Activated CD8-positive, alpha-beta memory T cell treated with anti-CD3 and anti-CD28 coated beads, Interleukin-2, amount 10 ng/mL, durations not matched to agents 7 days and 5 days (primary cell): ENCODE data around the gene XRCC4. TPM values are rescaled to one million over a fixed set of nuclear protein-coding genes. Genes with fewer than 3 reads are reported as not detected.
A peak's percentile ranks its signal among the peaks of the same experiment; 100 is the strongest.

Experiments used
- ATAC-seq: fragments of 150-1000 bp; cut with Tn5 transposase; one replicate; pipeline ENCODE4 v1.10.0; 2021; ENCODE audit warnings: moderate library complexity
- CTCF ChIA-PET: fragments of 350-600 bp; sonication (Branson Sonifier 250); formaldehyde crosslinking; loops from one replicate; lab custom pipeline; 2021; ENCODE audit warnings: antibody characterized with exemption; lab: Charles Lee
- DNase-seq: peaks from one replicate; pipeline ENCODE4 v3.0.0-alpha.2; 2020
- H3K27ac Mint-ChIP-seq: one replicate; pipeline ENCODE4 v1.8.0; 2021; ENCODE audit warnings: mild to moderate bottlenecking, mixed read lengths
- H3K27me3 Mint-ChIP-seq: one replicate; pipeline ENCODE4 v1.8.0; 2021; ENCODE audit warnings: mixed read lengths
- H3K36me3 Mint-ChIP-seq: one replicate; pipeline ENCODE4 v1.8.0; 2021; ENCODE audit warnings: mild to moderate bottlenecking, mixed read lengths
- H3K4me1 Mint-ChIP-seq: one replicate; pipeline ENCODE4 v1.8.0; 2021; ENCODE audit warnings: mixed read lengths
- H3K4me3 Mint-ChIP-seq: one replicate; pipeline ENCODE4 v1.8.0; 2021; ENCODE audit warnings: mild to moderate bottlenecking, moderate library complexity, mixed read lengths
- H3K9me3 Mint-ChIP-seq: one replicate; pipeline ENCODE4 v1.8.0; 2022; ENCODE audit warnings: low read depth, mixed read lengths
- total RNA-seq, 2 experiments: library from RNA; stranded (reverse); gene quantifications; one replicate each; pipeline ENCODE4 v1.2.3, GENCODE V29; 2021

XRCC4 gene
- total RNA-seq, 2 experiments from 2014 or later: 11.3 to 11.9 TPM

DNA sequence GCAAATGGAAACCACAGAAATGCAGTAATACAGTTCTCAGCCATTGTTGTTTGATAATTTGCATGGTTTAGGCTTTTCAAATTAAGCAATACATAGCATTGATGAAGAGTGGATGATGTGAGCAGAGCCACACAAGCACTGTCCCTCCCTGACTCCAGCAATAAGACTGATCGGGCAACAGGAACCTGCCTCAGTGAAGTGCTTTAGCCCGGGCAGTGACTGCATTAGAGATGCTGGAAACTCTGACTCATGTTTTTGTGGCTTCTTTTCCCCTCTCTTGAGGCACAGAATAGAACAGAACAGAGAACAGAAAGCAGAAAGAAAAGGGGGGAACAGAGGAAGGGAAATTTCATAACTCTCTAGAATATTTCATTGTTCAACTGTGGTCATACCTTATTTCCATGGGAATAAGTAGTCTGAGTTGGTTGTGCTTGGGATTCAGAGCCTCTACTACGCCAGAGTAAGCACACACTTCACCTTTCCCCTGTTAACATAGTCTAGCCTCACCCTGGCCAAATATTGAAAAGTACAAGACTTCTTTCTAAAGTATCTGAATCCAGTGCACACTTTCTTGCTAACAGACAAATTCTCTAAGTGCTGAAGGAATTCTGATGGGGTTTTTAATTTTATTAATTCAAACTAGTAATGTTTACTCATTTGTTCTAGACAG lies 229.4 kb downstream of the XRCC4 start:
- ATAC-seq (peak; percentile 93), DNase-seq (peak; percentile 69)
- Mint-ChIP-seq H3K36me3 (no peaks in the 10 kb centered on the region), H3K9me3 (no peaks in the 10 kb centered on the region), H3K27ac (no peak overlapping the region), H3K4me1 (peaks cover 6% of the 10 kb centered on the region), H3K4me3 (no peak overlapping the region), H3K27me3 (no peaks in the 10 kb centered on the region)
- CTCF ChIA-PET: no interaction called here

DNA sequence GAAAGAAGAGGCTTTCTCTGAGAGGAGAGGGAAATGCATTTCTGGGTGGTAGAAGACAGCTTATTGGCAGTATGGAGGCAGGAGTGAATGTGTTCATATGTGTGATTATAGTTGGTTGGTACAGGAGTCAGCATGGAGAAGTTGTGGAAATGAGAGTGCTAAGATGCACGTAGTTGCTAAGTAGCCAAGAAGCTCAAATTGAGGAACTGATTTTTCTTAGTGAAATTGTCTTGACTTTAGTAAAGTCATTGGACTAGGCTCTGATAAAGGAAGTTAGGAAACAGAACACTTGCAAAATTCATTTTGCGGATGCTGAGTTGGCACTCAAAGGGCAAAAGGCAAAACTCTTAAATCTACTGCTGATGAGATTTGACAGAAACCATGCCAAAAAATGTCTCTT lies 235.3 kb downstream of the XRCC4 start:
- Mint-ChIP-seq H3K27me3 (no peaks in the 10 kb centered on the region), H3K36me3 (no peaks in the 10 kb centered on the region), H3K4me1 (no peaks in the 10 kb centered on the region), H3K27ac (no peak overlapping the region), H3K4me3 (no peak overlapping the region), H3K9me3 (peaks cover 5% of the 10 kb centered on the region)
- CTCF ChIA-PET: no interaction called here
- DNase-seq: no peak
- ATAC-seq: no peak

DNA sequence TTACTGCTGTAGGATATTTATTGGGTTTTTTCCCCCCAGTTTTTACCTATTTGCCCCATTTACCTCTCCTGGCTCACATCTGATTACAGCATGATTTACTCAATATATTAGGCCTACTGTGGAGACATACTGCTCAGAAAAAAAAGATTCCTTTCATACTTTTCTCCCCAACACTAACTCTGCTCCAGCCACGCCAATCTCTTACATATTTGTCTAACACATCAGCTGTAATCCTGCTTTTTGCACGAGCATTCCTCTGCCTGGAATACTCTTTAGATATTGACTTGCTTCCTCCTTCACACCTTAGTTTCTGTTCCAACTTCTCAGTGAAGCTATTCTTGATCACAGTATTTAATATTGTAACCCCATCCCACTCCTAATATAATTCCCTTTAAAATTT lies 236.1 kb downstream of the XRCC4 start:
- no peak for ATAC-seq
- CTCF ChIA-PET: no interaction called here
- H3K4me1 Mint-ChIP-seq: no peaks in the 10 kb centered on the region
- peaks cover 5% of the 10 kb centered on the region for H3K9me3 Mint-ChIP-seq
- no peaks in the 10 kb centered on the region for H3K27me3 Mint-ChIP-seq
- no peaks in the 10 kb centered on the region for H3K36me3 Mint-ChIP-seq
- H3K27ac Mint-ChIP-seq: no peak overlapping the region
- no peak for DNase-seq
- no peak overlapping the region for H3K4me3 Mint-ChIP-seq

DNA sequence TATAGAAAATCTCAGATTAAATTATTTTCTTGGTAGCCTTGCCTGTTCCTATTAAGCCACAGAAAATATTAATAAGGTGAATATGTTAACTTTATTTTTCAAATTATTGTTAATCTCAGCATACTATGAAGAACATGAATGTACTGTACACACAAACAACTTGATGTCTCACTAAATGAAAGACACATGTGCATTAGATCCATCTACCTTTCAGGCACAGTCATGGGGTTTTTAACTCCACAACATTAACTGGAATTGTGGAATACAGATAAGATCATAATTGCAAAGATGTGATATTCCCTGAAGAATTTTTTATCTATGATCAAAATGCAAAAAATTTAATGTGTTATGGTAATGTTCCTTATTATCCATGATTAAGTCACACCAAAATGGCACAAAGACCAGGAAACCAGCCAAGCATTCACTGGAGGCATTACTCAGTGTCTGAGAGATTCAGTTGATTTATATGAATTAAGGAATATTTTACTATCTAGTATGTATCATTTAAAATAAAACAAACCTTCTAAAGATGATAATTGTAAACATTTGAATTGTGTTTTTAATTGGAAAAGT lies 244.2 kb downstream of the XRCC4 start:
- CTCF ChIA-PET: no interaction called here
- no peak overlapping the region for H3K4me3 Mint-ChIP-seq
- no peaks in the 10 kb centered on the region for H3K36me3 Mint-ChIP-seq
- ATAC-seq (no peak), DNase-seq (no peak)
- H3K27me3 Mint-ChIP-seq: no peaks in the 10 kb centered on the region
- H3K4me1 Mint-ChIP-seq: no peaks in the 10 kb centered on the region
- H3K27ac Mint-ChIP-seq: no peak overlapping the region
- no peaks in the 10 kb centered on the region for H3K9me3 Mint-ChIP-seq

DNA sequence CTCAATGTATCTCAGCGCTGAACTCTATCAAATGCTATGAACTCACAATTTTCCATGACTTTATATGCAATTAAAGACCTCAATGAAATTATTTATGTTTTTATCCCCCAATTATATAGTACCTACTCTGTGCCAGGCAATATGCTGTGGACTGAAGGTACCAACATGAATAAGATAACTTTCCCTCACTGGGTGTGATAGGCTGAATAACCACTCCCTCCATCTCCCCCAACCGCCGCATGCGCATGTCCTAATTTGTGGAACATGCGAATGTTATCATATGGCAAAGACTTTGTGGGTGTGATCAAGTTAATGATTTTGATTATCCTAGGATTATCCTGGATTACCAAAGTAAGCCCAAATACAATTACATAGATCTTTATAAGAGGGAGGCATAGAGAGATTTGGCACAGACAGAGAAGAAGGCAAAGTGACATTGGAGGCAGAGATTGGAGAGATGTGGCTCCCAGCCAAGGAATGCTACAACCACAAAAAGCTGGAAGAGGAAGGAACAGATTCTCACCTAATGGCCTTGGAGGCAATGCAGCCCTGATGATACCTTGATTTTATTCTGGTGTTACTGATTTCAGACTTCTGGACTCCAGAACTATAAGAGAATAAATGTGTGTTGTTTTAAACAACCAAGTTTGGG lies 245.1 kb downstream of the XRCC4 start:
- no peaks in the 10 kb centered on the region for H3K4me1 Mint-ChIP-seq
- no peak overlapping the region for H3K4me3 Mint-ChIP-seq
- ATAC-seq: no peak
- no peaks in the 10 kb centered on the region for H3K9me3 Mint-ChIP-seq
- CTCF ChIA-PET: no interaction called here
- no peak overlapping the region for H3K27ac Mint-ChIP-seq
- no peaks in the 10 kb centered on the region for H3K36me3 Mint-ChIP-seq
- no peak for DNase-seq
- H3K27me3 Mint-ChIP-seq: no peaks in the 10 kb centered on the region

DNA sequence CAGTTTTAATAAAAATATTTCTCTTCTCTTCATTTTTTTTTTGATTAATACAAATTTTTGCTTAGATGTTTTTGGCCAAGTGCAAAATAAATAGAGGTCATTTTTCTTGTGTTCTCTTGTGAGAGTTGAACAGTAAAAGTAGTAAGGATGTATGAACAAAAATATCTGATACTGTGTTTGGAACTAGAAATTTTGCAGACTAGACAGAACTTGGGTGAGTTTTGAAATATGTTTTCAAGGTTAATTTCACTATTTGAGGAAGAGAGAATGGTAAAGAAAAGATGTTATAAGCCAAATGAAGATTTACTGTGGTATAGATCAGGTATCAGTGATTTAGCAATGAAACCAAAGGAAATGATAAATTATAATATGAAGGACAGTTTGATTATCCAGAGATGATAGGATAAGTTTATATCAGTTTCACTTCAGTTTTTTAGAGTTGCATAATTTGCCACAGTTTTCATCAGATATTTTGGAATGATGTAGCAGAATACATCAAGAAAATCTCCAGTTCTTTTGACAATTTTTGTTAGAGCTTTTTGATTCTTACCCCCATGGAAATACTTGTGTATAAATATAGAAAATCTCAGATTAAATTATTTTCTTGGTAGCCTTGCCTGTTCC lies 246.3 kb downstream of the XRCC4 start:
- Mint-ChIP-seq H3K4me1 (no peaks in the 10 kb centered on the region), H3K36me3 (no peaks in the 10 kb centered on the region), H3K27ac (no peak overlapping the region), H3K9me3 (no peaks in the 10 kb centered on the region), H3K27me3 (no peaks in the 10 kb centered on the region), H3K4me3 (no peak overlapping the region)
- CTCF ChIA-PET: no interaction called here
- ATAC-seq (no peak), DNase-seq (no peak)

DNA sequence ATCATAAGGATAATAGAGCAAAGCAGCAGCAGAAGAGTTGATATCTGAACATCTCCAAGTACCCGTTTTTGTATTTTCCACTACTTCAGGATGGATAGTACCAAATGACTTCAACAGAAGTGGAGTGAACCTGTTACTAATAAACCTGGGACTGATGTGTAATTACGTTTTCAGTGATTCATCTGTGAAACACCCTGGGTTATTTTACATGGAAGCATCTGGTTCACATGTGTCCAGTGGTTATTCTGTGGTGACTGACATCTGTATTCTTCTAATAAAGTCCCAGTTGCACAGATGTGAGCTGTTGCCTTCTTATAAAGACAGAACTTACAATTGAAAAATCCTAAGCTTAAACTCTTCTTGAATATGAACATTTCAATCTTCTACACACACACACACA lies 254.5 kb downstream of the XRCC4 start:
- no peaks in the 10 kb centered on the region for H3K4me1 Mint-ChIP-seq
- H3K36me3 Mint-ChIP-seq: no peaks in the 10 kb centered on the region
- H3K27ac Mint-ChIP-seq: no peak overlapping the region
- no peaks in the 10 kb centered on the region for H3K27me3 Mint-ChIP-seq
- no peak overlapping the region for H3K4me3 Mint-ChIP-seq
- no peak for ATAC-seq
- no peak for DNase-seq
- CTCF ChIA-PET: no interaction called here
- no peaks in the 10 kb centered on the region for H3K9me3 Mint-ChIP-seq

DNA sequence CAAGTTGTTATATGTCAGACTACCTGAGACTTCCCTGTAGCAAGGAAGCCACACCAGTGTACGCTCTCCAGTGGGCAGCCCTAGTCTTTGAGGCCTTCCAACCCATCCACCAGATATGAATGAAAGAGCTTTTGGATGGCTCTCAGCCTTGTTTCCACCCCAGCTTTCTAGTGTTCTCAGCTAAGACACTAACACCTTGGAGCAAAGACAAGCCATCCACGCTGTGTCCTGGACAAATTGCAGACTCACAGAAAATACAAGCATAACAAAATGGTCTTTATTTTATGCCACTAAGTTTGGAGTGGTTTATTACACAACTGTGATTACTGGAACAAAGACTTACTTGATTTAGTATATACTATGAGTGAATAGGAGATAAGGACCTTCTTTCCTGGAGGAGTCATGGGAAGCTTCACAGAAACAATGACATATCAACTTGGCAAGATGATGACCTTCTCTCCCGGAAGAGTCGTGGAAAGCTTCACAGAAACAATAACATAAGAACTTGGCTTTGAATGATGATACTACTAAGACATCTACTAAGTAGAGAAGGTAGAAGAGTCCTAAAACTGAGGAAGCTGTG lies 260.2 kb downstream of the XRCC4 start:
- Mint-ChIP-seq H3K27ac (no peak overlapping the region), H3K4me3 (no peak overlapping the region), H3K36me3 (no peaks in the 10 kb centered on the region), H3K27me3 (no peaks in the 10 kb centered on the region), H3K4me1 (peaks cover 11% of the 10 kb centered on the region), H3K9me3 (no peaks in the 10 kb centered on the region)
- CTCF ChIA-PET: no interaction called here
- ATAC-seq (no peak), DNase-seq (no peak)

DNA sequence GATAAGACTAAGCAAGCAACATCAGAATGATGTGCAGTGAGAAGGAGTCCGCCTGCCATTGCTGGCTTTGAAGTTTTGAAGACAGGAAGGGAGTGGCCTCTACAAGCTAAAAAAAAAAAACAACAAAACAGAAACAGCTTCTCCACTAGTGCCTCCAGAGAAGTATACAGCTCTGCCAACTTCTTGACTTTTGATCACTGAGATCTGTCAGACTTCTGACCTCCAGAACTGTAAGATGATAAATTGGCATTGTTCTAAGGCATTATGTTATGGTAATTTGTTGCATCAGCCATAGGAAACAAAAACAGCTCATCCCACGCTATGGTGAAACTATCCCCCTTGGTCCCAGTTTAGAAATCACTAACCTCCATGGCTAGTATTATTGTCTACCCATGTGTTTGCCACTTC lies 263.2 kb downstream of the XRCC4 start:
- no peaks in the 10 kb centered on the region for H3K9me3 Mint-ChIP-seq
- H3K36me3 Mint-ChIP-seq: no peaks in the 10 kb centered on the region
- no peaks in the 10 kb centered on the region for H3K27me3 Mint-ChIP-seq
- no peak overlapping the region for H3K4me3 Mint-ChIP-seq
- peak overlapping the region; percentile 67 for H3K27ac Mint-ChIP-seq
- peaks cover 11% of the 10 kb centered on the region for H3K4me1 Mint-ChIP-seq
- DNase-seq: no peak
- peak; percentile 65 for ATAC-seq
- CTCF ChIA-PET: no interaction called here

DNA sequence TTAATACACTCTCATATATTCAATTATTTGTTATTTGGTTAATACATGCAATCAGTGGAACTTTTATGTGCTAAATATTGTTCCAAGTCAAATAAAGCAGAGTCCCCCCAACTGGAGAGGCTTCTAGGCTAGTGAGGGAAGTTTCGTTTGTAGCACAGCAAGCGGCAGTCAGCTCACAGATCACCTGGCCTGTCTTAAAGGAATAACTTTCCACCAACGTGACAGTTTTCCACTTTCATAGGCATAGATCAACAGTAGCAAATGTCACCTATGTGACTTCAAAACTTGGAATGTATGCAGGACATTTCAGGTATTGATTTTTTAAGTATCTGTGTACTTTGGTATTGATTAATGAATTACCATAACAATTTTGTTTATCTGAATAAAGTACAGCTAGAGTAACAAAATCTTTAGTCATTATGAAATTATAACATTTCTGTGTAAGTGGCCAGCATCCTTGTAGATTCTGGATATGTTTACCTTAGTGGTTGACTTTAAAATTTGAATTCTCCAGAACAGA lies 264.5 kb downstream of the XRCC4 start:
- Mint-ChIP-seq H3K27me3 (no peaks in the 10 kb centered on the region), H3K9me3 (peaks cover 3% of the 10 kb centered on the region), H3K36me3 (no peaks in the 10 kb centered on the region), H3K4me3 (no peak overlapping the region), H3K27ac (no peak overlapping the region), H3K4me1 (peaks cover 11% of the 10 kb centered on the region)
- CTCF ChIA-PET: no interaction called here
- no peak for DNase-seq
- ATAC-seq: no peak

DNA sequence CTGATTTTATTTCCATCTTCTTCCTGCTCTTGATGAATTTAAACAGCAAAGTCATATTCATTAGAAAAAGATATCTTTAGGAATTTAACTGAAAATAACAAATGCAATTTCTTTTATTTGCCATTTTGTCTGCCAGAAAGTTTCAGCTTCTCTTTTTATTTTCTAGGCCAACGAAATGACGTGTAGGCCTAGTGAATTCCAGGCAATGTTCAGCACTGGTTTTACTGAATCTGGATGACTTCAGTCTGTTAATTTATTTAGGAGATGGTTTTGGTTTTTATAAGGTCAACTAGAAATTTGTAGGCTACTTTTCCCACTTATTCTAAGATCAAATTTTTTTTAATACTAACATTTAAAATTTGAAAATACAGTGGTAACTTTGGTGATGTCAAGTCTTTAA lies 265.1 kb downstream of the XRCC4 start:
- Mint-ChIP-seq H3K27me3 (no peaks in the 10 kb centered on the region), H3K4me1 (peaks cover 11% of the 10 kb centered on the region), H3K9me3 (peaks cover 7% of the 10 kb centered on the region), H3K27ac (no peak overlapping the region), H3K4me3 (no peak overlapping the region), H3K36me3 (no peaks in the 10 kb centered on the region)
- ATAC-seq (no peak), DNase-seq (no peak)
- CTCF ChIA-PET: no interaction called here

DNA sequence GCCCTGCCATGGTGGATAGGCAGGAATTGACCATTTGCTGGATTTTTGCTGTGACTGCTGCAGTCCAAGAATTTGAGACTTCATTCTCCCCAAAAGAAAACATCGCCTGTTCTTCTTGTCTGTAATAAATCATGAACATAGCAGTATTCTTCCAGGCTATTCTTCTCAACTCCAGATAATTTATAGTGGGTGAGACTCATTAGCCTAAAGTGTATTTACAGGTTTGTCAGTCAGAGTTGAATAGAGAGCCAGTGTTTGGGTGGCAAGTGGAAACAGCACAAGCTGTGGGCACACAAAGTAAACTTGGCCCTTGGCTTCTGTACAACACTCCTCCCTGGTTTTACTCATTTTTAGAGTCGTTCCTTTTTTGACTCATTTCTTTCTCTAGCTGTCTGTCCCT lies 266.0 kb downstream of the XRCC4 start:
- no peak overlapping the region for H3K27ac Mint-ChIP-seq
- no peak overlapping the region for H3K4me3 Mint-ChIP-seq
- no peaks in the 10 kb centered on the region for H3K36me3 Mint-ChIP-seq
- no peak for ATAC-seq
- CTCF ChIA-PET: no interaction called here
- DNase-seq: no peak
- H3K9me3 Mint-ChIP-seq: peaks cover 9% of the 10 kb centered on the region
- no peaks in the 10 kb centered on the region for H3K27me3 Mint-ChIP-seq
- H3K4me1 Mint-ChIP-seq: peaks cover 11% of the 10 kb centered on the region

DNA sequence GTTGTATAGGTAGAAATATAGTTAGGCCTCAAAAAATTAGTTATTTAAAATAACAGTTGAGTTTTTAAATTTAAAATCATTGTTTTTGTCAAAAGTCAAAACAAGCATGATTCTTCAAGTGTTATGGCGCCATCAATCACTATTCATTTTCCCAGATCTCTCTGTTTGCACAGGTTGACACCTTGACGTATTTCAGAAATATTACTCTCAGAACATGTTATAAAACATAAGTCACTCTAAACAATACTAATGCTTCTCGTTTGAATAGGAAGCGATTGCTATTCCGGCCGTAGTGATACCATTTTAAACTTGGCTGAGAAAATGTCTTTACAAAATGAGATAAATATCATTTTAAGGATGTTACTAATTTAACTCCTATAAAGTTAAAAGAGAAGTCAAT lies 268.1 kb downstream of the XRCC4 start:
- no peak overlapping the region for H3K27ac Mint-ChIP-seq

More for the DNA sequence above, 268.1 kb downstream of the XRCC4 start:
- H3K36me3 Mint-ChIP-seq: peaks cover 5% of the 10 kb centered on the region
- CTCF ChIA-PET: no interaction called here
- H3K9me3 Mint-ChIP-seq: peaks cover 21% of the 10 kb centered on the region
- H3K4me3 Mint-ChIP-seq: no peak overlapping the region
- ATAC-seq (no peak), DNase-seq (no peak)
- peaks cover 5% of the 10 kb centered on the region for H3K4me1 Mint-ChIP-seq
- H3K27me3 Mint-ChIP-seq: no peaks in the 10 kb centered on the region
